Measurements from ENCODE around the gene NTRK2. TPM values are rescaled to one million over a fixed set of nuclear protein-coding genes. Genes with fewer than 3 reads are reported as not detected.

NTRK2 gene
- total RNA-seq, 2 experiments from 2014 or later = 0.06 TPM; not detected in 1

DNA sequence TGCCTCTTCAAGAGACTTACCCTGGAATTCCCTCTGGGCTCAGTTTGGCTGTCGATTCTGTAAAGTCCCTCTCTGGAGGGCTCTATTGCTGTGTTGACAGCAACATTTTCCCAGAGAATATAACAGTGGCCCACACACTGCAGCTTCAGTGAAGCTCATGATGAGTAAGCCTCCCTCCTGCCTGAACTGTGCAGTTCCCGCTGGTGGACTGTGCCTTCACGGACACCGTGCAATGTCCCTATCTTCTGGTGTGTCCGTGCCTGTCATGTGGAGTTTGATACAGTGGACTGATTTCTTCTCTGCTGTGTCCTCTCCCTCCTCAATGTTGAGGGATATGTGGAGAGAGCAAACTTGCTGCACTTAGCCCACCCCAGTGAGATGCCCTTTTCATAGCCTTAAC is 109.0 kb downstream of the NTRK2 start:
- H4K20me1 ChIP-seq (ENCODE audit: insufficient read depth, low read length) = no peaks in the 10 kb centered on the region
- BruUV-seq (replicated peaks) = no TSS peak
- H3K36me3 ChIP-seq (ENCODE audit: insufficient read depth, low read length) = no peaks in the 10 kb centered on the region
- DNase-seq (ENCODE audit: low spot score) = no peak
- H3K9me3 ChIP-seq (ENCODE audit: low read length) = no peaks in the 10 kb centered on the region
- H3K27ac ChIP-seq (ENCODE audit: low read depth, low read length, poor library complexity, severe bottlenecking) = no peak overlapping the region
- no peaks in the 10 kb centered on the region for H3K9me2 ChIP-seq (ENCODE audit: insufficient read depth, low read length)
- H3K79me2 ChIP-seq (ENCODE audit: insufficient read depth, low read depth, low read length) = no peaks in the 10 kb centered on the region
- intact Hi-C loops (cut with micrococcal nuclease; ENCODE audit: unreplicated experiment) = no loop called here
- H3K4me3 ChIP-seq (ENCODE audit: low read depth, low read length, poor library complexity, severe bottlenecking) = no peak overlapping the region
- H3K4me1 ChIP-seq (ENCODE audit: insufficient read depth, low read length, poor library complexity, severe bottlenecking) = no peaks in the 10 kb centered on the region
- POLR2A ChIA-PET = no interaction called here
- H2AFZ ChIP-seq (ENCODE audit: low read length) = no peak overlapping the region
- CTCF ChIA-PET (ENCODE audit: unreplicated experiment) = no interaction called here
- H3K4me2 ChIP-seq (ENCODE audit: low read length) = no peak overlapping the region
- TF ChIP-seq, protein P1, sequence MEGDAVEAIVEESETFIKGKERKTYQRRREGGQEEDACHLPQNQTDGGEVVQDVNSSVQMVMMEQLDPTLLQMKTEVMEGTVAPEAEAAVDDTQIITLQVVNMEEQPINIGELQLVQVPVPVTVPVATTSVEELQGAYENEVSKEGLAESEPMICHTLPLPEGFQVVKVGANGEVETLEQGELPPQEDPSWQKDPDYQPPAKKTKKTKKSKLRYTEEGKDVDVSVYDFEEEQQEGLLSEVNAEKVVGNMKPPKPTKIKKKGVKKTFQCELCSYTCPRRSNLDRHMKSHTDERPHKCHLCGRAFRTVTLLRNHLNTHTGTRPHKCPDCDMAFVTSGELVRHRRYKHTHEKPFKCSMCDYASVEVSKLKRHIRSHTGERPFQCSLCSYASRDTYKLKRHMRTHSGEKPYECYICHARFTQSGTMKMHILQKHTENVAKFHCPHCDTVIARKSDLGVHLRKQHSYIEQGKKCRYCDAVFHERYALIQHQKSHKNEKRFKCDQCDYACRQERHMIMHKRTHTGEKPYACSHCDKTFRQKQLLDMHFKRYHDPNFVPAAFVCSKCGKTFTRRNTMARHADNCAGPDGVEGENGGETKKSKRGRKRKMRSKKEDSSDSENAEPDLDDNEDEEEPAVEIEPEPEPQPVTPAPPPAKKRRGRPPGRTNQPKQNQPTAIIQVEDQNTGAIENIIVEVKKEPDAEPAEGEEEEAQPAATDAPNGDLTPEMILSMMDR (conservative IDR thresholded peaks at IDR 0.05; ENCODE audit: low read length) = no peak
- TF ChIP-seq EZH2phosphoT487 (IDR thresholded peaks at IDR 0.05; ENCODE audit: borderline replicate concordance, low read depth, low read length) = no peak

GRCh38 chr9:84779883-84780282 is 110.4 kb downstream of the NTRK2 start:
- Histone ChIP-seq H3K9me2 (ENCODE audit: insufficient read depth, low read length) (no peaks in the 10 kb centered on the region), H3K4me3 (ENCODE audit: low read depth, low read length, poor library complexity, severe bottlenecking) (no peak overlapping the region), H2AFZ (ENCODE audit: low read length) (no peak overlapping the region), H3K9me3 (ENCODE audit: low read length) (no peaks in the 10 kb centered on the region), H3K4me2 (ENCODE audit: low read length) (no peak overlapping the region), H4K20me1 (ENCODE audit: insufficient read depth, low read length) (no peaks in the 10 kb centered on the region), H3K36me3 (ENCODE audit: insufficient read depth, low read length) (no peaks in the 10 kb centered on the region), H3K4me1 (ENCODE audit: insufficient read depth, low read length, poor library complexity, severe bottlenecking) (no peaks in the 10 kb centered on the region), H3K27ac (ENCODE audit: low read depth, low read length, poor library complexity, severe bottlenecking) (no peak overlapping the region), H3K79me2 (ENCODE audit: insufficient read depth, low read depth, low read length) (no peaks in the 10 kb centered on the region)
- BruUV-seq (replicated peaks) = no TSS peak
- no peak for TF ChIP-seq EZH2phosphoT487 (IDR thresholded peaks at IDR 0.05; ENCODE audit: borderline replicate concordance, low read depth, low read length)
- TF ChIP-seq, protein P1 (conservative IDR thresholded peaks at IDR 0.05; ENCODE audit: low read length) = no peak
- intact Hi-C loops (cut with micrococcal nuclease; ENCODE audit: unreplicated experiment) = loop anchor here (5.0 kb wide), 1 partner anchor 383 kb away; no protein-coding TSS in a partner anchor
- CTCF ChIA-PET (ENCODE audit: unreplicated experiment) = no interaction called here
- no peak for DNase-seq (ENCODE audit: low spot score)
- POLR2A ChIA-PET = no interaction called here

GRCh38 chr9:84780385-84780784 is 110.9 kb downstream of the NTRK2 start:
- no peaks in the 10 kb centered on the region for H4K20me1 ChIP-seq (ENCODE audit: insufficient read depth, low read length)
- no peaks in the 10 kb centered on the region for H3K4me1 ChIP-seq (ENCODE audit: insufficient read depth, low read length, poor library complexity, severe bottlenecking)
- no peak overlapping the region for H3K27ac ChIP-seq (ENCODE audit: low read depth, low read length, poor library complexity, severe bottlenecking)
- CTCF ChIA-PET (ENCODE audit: unreplicated experiment) = no interaction called here
- no peak overlapping the region for H2AFZ ChIP-seq (ENCODE audit: low read length)
- no peaks in the 10 kb centered on the region for H3K79me2 ChIP-seq (ENCODE audit: insufficient read depth, low read depth, low read length)
- H3K4me2 ChIP-seq (ENCODE audit: low read length) = no peak overlapping the region
- H3K9me2 ChIP-seq (ENCODE audit: insufficient read depth, low read length) = no peaks in the 10 kb centered on the region
- no peaks in the 10 kb centered on the region for H3K36me3 ChIP-seq (ENCODE audit: insufficient read depth, low read length)
- no peak overlapping the region for H3K4me3 ChIP-seq (ENCODE audit: low read depth, low read length, poor library complexity, severe bottlenecking)
- no peak for DNase-seq (ENCODE audit: low spot score)
- TF ChIP-seq, protein P1 (conservative IDR thresholded peaks at IDR 0.05; ENCODE audit: low read length) = no peak
- TF ChIP-seq EZH2phosphoT487 (IDR thresholded peaks at IDR 0.05; ENCODE audit: borderline replicate concordance, low read depth, low read length) = no peak
- intact Hi-C loops (cut with micrococcal nuclease; ENCODE audit: unreplicated experiment) = loop anchor here (5.0 kb wide), 1 partner anchor 383 kb away; no protein-coding TSS in a partner anchor
- no TSS peak for BruUV-seq (replicated peaks)
- POLR2A ChIA-PET = interaction anchor here (0.9 kb wide), 1 partner anchor 16 kb away, joined by 4 read pairs; no protein-coding TSS in a partner anchor
- no peaks in the 10 kb centered on the region for H3K9me3 ChIP-seq (ENCODE audit: low read length)

Data from OCI-LY7 (cell line).